ENCODE measurements around the gene RANBP17. TPM values are rescaled to one million over a fixed set of nuclear protein-coding genes. Genes with fewer than 3 reads are reported as not detected.

The RANBP17 gene
- total RNA-seq, 1 donor from 2014 or later = 197 TPM

GRCh38 chr5:171249460-171249859, 387.6 kb downstream of the RANBP17 start:
- no peak for DNase-seq (ENCODE audit: low spot score)

DNA sequence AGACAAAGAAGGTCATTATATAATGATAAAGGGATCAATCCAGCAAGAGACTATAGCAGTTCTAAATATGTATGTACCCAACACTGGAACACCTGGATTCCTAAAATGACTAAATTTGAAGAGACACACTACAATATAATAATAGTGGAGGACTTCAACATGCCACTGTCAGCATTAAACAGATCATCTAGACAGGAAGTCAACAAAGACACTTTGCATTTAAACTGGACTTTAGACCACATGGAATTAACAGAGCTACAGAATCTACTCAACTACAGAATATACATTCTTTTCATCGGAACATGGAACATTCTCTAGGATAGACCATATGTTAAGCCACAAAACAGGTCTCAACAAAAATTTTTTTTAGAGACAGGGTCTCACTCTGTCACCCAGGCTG, 388.9 kb downstream of the RANBP17 start:
- DNase-seq (ENCODE audit: low spot score) = no peak

GRCh38 chr5:171251519-171251918, 389.7 kb downstream of the RANBP17 start:
- DNase-seq (ENCODE audit: low spot score) = no peak

- DNase-seq (ENCODE audit: low spot score) = no peak
These were observed 390.9 kb downstream of the RANBP17 start for GRCh38 chr5:171252674-171253073.

DNA sequence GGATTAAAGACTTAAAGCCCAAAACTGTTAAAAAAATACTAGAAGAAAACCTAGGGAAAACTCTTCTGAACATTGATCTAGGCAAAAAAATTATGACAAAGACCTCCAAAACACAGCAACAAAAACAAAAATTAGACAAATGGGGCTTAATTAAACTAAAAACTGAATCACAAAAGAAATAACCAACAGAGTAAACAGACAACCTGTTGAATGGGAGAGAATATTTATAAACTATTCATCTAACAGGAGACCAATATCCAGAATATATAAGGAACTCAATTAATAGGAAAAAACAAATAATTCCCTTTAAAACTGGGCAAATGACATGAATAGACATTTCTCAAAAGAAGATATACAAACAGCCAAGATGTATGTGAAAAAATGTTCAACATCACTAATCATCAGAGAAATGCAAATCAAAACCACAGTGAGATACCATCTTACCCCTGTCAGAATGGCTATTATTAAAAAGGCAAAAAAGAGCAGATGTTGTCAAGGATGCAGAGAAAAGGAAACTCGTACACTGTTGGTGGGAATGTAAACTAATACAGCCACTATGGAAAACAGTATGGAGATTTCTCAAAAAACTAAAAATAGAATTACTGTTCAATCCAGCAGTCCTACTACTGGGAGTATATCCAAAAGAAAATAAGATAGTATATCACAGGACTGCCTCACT, 397.1 kb downstream of the RANBP17 start:
- no peak for DNase-seq (ENCODE audit: low spot score)

DNA sequence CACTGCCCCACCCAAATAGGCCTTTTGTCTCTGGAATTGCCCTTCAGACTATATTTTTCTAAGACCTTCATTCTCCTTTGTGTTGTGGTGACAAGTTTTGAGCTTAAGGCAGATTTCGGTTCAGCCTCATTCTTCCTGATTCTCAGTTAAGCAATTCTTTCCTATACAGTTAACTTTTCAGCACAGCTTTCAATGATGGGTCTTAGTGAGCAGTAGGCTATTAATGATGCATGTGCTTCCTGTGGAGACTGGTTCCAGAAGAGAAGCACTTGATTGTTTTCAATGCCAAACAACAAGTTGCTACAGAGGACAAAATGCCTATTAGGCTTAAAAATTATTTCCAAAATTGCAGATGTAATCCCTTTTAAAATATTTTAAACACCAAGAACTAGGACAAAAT, 399.5 kb downstream of the RANBP17 start:
- DNase-seq (ENCODE audit: low spot score) = peak; percentile 14

DNA sequence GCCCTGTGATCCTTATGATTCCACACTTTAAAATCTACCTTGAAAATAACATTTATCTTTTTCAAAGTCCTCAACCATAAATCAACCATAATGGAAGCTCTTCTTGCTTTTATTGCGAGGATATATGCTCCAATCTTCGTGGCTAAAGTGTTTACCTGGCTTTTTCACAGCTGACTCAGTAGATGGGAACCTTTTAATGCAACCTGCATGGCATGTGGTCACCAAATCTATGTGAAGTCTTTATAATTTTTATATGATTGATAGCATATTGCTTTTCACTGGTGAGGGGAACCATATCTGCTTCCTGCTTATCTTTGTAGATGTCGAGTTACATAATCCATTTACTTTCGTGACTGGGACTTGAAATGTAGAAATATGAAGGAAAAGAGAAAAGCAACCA, 400.1 kb downstream of the RANBP17 start:
- DNase-seq (ENCODE audit: low spot score) = no peak

DNA sequence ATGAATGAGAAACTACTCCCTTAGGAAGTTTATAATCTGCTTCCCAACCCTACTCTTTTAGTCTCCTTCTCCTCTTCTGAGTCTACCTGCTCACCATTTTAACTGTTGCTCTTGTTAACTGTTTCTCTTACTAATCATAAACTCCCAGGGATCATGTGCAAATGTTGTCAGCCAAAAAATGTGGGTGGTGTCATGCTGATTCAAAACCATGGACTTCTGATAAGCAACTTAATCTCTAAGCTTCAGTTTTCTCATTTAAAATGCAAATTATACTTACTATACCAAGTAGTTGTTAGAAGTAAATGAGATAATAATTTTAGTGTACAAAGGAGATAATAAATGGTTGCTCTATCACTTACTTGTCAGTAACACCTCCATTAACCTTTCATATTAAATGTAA, 401.4 kb downstream of the RANBP17 start:
- no peak for DNase-seq (ENCODE audit: low spot score)

DNA sequence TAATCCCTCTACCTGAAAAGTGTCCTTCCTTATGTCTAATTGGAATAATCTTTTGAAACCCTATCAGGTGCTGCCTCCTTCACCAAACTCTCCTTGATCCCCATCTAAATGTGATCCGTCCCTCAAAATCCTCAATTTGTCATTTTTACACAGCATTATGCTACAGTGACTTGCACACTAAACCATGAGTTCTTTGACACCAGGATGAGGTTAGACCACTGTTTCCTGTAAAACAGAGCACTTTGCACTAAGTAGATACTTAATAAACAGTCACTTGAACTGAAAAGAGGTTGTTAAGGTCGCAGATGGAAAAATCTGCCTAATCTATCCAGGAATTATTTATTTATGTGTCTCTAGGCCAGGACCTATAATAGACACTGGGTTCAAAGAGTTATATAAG, 403.0 kb downstream of the RANBP17 start:
- no peak for DNase-seq (ENCODE audit: low spot score)

GRCh38 chr5:171268700-171269620, 407.1 kb downstream of the RANBP17 start:
- no peak for DNase-seq (ENCODE audit: low spot score)

DNA sequence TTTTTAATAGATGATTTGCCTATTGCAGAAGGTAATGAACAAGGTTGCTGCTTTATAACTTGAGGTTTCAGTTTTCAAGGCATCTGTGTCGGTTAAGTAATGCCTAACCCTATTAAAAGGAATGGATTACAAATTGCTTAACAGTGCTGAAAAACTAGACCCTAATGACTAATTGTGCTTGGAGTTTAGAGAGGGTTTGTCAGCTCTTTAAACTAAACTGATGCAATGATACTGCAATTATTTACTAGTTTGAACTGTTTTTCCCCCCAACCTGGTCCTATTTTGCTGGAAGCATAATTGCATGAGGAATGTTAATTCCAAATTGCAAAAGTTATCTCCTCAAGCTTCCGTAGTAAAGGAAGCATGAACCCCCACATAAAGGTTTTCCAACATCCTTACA, 407.9 kb downstream of the RANBP17 start:
- DNase-seq (ENCODE audit: low spot score) = no peak

DNA sequence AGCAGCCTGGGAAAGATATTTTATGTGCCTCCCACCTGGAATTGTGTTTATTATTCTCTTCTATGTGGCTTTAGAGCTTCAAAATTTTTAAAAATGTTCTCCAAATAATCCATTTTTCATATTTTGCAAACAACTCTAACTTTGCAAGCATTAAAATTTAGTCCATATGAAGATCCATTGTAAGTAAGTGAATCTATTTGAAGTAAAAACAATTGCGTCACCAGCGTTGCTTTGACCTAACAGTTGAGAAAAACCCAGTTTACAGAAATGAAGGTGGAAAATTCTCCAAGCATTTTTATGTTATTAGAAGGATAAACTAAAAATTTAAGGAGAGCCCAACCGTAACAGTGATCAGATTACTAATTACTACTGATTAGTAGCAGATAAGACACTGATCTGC, 408.3 kb downstream of the RANBP17 start:
- no peak for DNase-seq (ENCODE audit: low spot score)

- no peak for DNase-seq (ENCODE audit: low spot score)
These were observed 410.0 kb downstream of the RANBP17 start for GRCh38 chr5:171271798-171272197.

GRCh38 chr5:171272996-171273970, 411.5 kb downstream of the RANBP17 start:
- peak; percentile 25 for DNase-seq (ENCODE audit: low spot score)

GRCh38 chr5:171275841-171276544, 414.2 kb downstream of the RANBP17 start:
- no peak for DNase-seq (ENCODE audit: low spot score)

DNA sequence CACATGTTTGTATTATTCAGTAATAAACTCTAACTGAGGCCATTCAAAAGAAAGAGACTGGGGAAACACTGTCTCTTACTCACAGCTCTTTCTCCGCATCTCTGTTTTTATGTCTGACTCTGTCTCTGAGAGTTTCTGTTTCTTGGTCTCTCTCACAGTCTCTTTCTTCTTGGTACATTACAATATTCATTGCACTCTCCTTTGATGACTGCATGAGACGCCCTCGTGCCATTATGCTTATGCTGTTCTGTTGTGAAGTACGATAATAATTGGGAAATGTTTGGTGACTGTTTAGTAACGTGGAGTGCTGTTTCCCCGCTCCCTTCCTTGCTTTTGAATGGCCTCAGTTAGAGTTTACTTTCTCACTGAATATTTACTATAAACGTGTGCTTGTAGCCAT, 421.9 kb downstream of the RANBP17 start:
- no peak for DNase-seq (ENCODE audit: low spot score)

GRCh38 chr5:171285465-171285864, 423.6 kb downstream of the RANBP17 start:
- DNase-seq (ENCODE audit: low spot score) = no peak

DNA sequence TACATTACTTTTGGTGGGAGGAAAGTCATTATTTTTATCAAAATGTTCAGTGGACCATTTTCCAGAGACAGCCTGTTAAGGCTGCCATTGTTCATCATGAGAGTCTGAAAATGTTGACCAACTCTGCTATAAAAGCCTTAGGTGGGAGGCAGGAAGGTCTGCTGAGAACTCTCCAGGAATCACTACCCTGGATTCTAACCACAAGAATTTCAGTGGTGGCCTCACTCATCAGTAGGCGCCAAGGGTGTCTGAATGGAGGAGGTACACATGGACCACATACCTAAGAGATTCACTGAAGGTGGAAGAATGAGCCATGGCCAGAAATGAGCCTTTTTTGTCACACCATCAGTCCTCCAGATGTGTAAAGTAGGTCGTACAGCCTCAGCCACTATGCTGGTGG, 426.2 kb downstream of the RANBP17 start:
- no peak for DNase-seq (ENCODE audit: low spot score)

DNA sequence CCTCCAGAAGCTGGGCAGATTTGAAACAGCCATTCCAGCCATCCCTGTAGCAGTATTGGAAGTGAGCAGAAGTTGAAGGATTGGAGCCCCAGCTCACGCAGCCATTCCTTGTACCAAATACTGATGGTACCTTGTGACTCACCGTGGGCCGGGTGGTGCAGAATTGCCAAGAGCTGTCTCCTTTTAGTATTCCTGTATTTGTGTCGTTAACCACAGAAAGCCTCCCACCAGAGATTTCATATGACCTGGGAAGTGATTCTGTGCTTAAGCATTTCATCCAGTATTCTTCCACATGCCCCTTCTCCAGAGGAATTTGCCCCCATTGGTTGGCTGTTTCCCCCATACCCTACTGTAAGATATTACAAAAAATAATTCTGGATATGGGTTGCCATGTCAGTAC, 429.6 kb downstream of the RANBP17 start:
- DNase-seq (ENCODE audit: low spot score) = no peak

- DNase-seq (ENCODE audit: low spot score) = no peak
These were observed 433.5 kb downstream of the RANBP17 start for GRCh38 chr5:171295299-171295698.

DNA sequence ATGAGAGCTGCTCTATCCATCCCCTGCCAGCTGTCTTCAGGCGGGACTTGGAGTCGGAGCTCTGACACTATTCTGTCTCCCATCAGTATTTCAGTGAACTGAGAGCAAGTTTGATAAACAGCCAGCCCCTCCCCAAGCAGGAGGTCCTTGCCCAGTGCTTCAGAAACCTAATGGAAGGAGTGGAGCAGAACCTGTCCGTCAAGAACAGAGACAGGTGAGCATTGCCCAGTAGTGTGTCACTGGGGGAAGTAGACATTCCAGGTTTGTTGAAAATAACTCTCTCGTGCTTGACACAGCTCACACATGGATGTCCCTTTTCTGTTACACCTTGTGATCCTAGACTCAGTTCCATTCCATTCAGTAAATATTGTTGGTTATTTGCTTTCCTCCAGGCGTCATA, 434.0 kb downstream of the RANBP17 start:
- no peak for DNase-seq (ENCODE audit: low spot score)
